ENCODE data around the gene PEAK1.

PEAK1 gene

DNA sequence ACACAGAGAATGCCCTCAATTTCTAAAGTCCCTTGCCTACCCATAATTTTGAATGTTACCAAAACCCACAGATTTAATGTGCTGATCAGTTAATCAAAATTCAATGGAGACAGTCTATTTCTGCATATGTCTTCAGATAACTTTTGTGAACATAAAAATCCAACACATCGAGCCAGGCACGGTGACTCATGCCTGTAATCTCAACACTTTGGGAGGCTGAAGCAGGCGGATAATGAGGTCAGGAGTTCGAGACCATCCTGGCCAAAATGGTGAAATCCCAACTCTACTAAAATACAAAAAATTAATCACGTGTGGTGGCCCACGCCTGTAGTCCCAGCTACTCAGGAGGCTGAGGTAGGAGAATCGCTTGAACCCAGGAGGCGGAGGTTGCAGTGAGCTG, 49.3 kb downstream of the PEAK1 start:
- no peak for TF ChIP-seq CSDC2 (CRISPR knock-in tag; IDR thresholded peaks at IDR 0.05)
- TF ChIP-seq TOX (CRISPR knock-in tag; IDR thresholded peaks at IDR 0.05; ENCODE audit: borderline replicate concordance): no peak
- TF ChIP-seq, protein P1, sequence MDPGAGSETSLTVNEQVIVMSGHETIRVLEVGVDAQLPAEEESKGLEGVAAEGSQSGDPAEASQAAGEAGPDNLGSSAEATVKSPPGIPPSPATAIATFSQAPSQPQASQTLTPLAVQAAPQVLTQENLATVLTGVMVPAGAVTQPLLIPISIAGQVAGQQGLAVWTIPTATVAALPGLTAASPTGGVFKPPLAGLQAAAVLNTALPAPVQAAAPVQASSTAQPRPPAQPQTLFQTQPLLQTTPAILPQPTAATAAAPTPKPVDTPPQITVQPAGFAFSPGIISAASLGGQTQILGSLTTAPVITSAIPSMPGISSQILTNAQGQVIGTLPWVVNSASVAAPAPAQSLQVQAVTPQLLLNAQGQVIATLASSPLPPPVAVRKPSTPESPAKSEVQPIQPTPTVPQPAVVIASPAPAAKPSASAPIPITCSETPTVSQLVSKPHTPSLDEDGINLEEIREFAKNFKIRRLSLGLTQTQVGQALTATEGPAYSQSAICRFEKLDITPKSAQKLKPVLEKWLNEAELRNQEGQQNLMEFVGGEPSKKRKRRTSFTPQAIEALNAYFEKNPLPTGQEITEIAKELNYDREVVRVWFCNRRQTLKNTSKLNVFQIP (CRISPR knock-in tag; IDR thresholded peaks at IDR 0.05; ENCODE audit: borderline replicate concordance, low read depth): no peak
- TF ChIP-seq, protein P2, sequence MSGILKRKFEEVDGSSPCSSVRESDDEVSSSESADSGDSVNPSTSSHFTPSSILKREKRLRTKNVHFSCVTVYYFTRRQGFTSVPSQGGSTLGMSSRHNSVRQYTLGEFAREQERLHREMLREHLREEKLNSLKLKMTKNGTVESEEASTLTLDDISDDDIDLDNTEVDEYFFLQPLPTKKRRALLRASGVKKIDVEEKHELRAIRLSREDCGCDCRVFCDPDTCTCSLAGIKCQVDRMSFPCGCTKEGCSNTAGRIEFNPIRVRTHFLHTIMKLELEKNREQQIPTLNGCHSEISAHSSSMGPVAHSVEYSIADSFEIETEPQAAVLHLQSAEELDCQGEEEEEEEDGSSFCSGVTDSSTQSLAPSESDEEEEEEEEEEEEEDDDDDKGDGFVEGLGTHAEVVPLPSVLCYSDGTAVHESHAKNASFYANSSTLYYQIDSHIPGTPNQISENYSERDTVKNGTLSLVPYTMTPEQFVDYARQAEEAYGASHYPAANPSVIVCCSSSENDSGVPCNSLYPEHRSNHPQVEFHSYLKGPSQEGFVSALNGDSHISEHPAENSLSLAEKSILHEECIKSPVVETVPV (CRISPR knock-in tag; IDR thresholded peaks at IDR 0.05): no peak
- TF ChIP-seq ZC3H10 (CRISPR knock-in tag; IDR thresholded peaks at IDR 0.05): no peak
- no peak for TF ChIP-seq ISL1 (CRISPR knock-in tag; IDR thresholded peaks at IDR 0.05)
- TF ChIP-seq, protein P3, sequence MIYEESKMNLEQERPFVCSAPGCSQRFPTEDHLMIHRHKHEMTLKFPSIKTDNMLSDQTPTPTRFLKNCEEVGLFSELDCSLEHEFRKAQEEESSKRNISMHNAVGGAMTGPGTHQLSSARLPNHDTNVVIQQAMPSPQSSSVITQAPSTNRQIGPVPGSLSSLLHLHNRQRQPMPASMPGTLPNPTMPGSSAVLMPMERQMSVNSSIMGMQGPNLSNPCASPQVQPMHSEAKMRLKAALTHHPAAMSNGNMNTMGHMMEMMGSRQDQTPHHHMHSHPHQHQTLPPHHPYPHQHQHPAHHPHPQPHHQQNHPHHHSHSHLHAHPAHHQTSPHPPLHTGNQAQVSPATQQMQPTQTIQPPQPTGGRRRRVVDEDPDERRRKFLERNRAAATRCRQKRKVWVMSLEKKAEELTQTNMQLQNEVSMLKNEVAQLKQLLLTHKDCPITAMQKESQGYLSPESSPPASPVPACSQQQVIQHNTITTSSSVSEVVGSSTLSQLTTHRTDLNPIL (CRISPR knock-in tag; IDR thresholded peaks at IDR 0.05; ENCODE audit: low read depth): no peak
- TF ChIP-seq ARNTL (CRISPR knock-in tag; IDR thresholded peaks at IDR 0.05; ENCODE audit: borderline replicate concordance, low read depth): no peak
- TF ChIP-seq ZFP3 (CRISPR knock-in tag; IDR thresholded peaks at IDR 0.05): no peak
- no peak for TF ChIP-seq ZFP30 (CRISPR knock-in tag; IDR thresholded peaks at IDR 0.05)
- TF ChIP-seq ZNF70 (CRISPR knock-in tag; IDR thresholded peaks at IDR 0.05): no peak
- no peak for TF ChIP-seq GLIS3 (CRISPR knock-in tag; IDR thresholded peaks at IDR 0.05)
- no peak for TF ChIP-seq ZNF8 (CRISPR knock-in tag; IDR thresholded peaks at IDR 0.05)
- TF ChIP-seq PPARA (CRISPR knock-in tag; IDR thresholded peaks at IDR 0.05; ENCODE audit: borderline replicate concordance): no peak
- TF ChIP-seq OSR1 (CRISPR knock-in tag; IDR thresholded peaks at IDR 0.05): no peak
- ATAC-seq: no peak

DNA sequence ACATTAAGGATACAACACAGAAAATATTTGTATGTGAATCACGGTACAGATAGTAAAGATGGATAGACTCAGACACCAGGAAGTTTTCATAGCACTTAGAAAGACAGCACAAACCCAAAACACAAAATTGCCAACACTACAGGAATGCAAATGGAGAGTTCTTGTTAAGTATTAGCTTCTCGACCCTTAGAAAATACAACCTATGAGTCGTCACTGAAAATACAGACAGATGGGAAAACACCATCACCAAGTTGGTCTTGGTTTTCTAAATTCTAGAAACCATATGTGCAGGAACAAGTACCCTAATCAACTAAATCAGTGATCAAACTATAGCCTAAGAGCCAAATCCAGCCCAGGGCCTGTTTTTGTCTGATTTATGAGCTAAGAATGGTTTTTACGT, 50.7 kb downstream of the PEAK1 start:
- TF ChIP-seq TOX (CRISPR knock-in tag; IDR thresholded peaks at IDR 0.05; ENCODE audit: borderline replicate concordance) (no peak), ZFP3 (CRISPR knock-in tag; IDR thresholded peaks at IDR 0.05) (no peak), GLIS3 (CRISPR knock-in tag; IDR thresholded peaks at IDR 0.05) (no peak), TCF4 (CRISPR knock-in tag; IDR thresholded peaks at IDR 0.05; ENCODE audit: borderline replicate concordance) (no peak), RARB (CRISPR knock-in tag; IDR thresholded peaks at IDR 0.05) (no peak), PPARA (CRISPR knock-in tag; IDR thresholded peaks at IDR 0.05; ENCODE audit: borderline replicate concordance) (no peak), ZC3H10 (CRISPR knock-in tag; IDR thresholded peaks at IDR 0.05) (no peak), ZNF70 (CRISPR knock-in tag; IDR thresholded peaks at IDR 0.05) (no peak), ZFP30 (CRISPR knock-in tag; IDR thresholded peaks at IDR 0.05) (no peak)
- TF ChIP-seq, protein P4, sequence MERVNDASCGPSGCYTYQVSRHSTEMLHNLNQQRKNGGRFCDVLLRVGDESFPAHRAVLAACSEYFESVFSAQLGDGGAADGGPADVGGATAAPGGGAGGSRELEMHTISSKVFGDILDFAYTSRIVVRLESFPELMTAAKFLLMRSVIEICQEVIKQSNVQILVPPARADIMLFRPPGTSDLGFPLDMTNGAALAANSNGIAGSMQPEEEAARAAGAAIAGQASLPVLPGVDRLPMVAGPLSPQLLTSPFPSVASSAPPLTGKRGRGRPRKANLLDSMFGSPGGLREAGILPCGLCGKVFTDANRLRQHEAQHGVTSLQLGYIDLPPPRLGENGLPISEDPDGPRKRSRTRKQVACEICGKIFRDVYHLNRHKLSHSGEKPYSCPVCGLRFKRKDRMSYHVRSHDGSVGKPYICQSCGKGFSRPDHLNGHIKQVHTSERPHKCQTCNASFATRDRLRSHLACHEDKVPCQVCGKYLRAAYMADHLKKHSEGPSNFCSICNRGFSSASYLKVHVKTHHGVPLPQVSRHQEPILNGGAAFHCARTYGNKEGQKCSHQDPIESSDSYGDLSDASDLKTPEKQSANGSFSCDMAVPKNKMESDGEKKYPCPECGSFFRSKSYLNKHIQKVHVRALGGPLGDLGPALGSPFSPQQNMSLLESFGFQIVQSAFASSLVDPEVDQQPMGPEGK (CRISPR knock-in tag; IDR thresholded peaks at IDR 0.05; ENCODE audit: borderline replicate concordance): no peak
- TF ChIP-seq, protein P2 (CRISPR knock-in tag; IDR thresholded peaks at IDR 0.05): no peak
- no peak; the same call in 2 of the 3 replicates for ATAC-seq

DNA sequence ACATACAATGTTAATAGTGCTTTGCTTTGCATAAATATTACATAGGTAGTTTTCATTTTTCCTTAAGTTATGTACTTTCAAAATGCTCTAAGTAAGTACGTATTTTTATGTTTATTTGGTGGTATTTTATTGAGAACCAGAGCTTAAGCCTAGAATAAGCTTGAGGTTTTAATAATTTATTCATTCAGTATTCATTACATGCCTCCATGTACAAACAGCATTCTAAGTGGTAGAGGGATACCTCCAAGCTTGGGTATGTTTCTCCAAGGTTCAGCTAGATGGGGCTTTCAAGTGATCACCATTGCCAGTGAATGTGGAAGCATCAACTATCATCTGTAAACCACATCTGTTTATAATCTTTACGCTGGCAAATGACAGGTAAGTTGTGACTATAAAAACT, 52.3 kb downstream of the PEAK1 start:
- ATAC-seq: no peak
- no peak for TF ChIP-seq ZNF70 (CRISPR knock-in tag; IDR thresholded peaks at IDR 0.05)
- TF ChIP-seq ZFP3 (CRISPR knock-in tag; IDR thresholded peaks at IDR 0.05): no peak
- TF ChIP-seq, protein P3 (CRISPR knock-in tag; IDR thresholded peaks at IDR 0.05; ENCODE audit: low read depth): no peak

DNA sequence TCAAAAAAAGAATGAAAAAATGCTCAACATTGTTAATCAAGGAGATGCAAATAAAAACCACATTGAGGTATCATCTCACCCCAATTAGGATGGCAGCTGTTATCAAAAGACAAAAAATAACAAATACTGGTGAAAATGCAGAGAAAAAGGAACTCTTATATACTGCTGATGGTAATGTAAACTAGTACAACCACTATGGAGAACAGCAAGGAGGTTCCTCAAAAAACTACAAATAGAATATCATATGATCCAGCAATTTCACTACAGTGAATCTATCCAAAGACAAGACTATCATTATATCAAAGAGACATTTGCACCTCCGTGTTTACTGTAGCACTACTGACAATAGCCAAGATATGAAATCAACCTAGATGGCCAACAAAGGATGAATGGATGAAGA, 58.4 kb downstream of the PEAK1 start:
- ATAC-seq: no peak

More for the DNA sequence above, 58.4 kb downstream of the PEAK1 start:
- TF ChIP-seq ARNTL (CRISPR knock-in tag; IDR thresholded peaks at IDR 0.05; ENCODE audit: borderline replicate concordance, low read depth) (no peak), CSDC2 (CRISPR knock-in tag; IDR thresholded peaks at IDR 0.05) (no peak), ZNF8 (CRISPR knock-in tag; IDR thresholded peaks at IDR 0.05) (no peak)

All from SK-N-SH treated with all-trans-retinoic acid at 6 μM for 48 hours (cell line).